Suprapubic skin (tissue), 4 donors: ENCODE data around the gene NEURL1. TPM values are rescaled to one million over a fixed set of nuclear protein-coding genes. Genes with fewer than 3 reads are reported as not detected.

Source experiments
- DNase-seq, 2 donors: peaks; one replicate each; pipeline ENCODE4 v3.0.0-alpha.2; 2019; ENCODE audit warnings: low spot score in 2 of 2
- H3K27ac ChIP-seq: fragments of 200-600 bp; sonication (generic); one replicate; pipeline ENCODE4 v1.5.1; 2019
- H3K27me3 ChIP-seq: fragments of 200-600 bp; sonication (generic); one replicate; pipeline ENCODE4 v1.5.1; 2019
- H3K36me3 ChIP-seq: fragments of 200-600 bp; sonication (generic); one replicate; pipeline ENCODE4 v1.5.1; 2019
- H3K4me1 ChIP-seq: fragments of 200-600 bp; sonication (generic); one replicate; pipeline ENCODE4 v1.5.1; 2019
- H3K4me3 ChIP-seq: fragments of 200-600 bp; sonication (generic); one replicate; pipeline ENCODE4 v1.5.1; 2019; ENCODE audit warnings: mild to moderate bottlenecking
- H3K9me3 ChIP-seq: fragments of 200-600 bp; sonication (generic); one replicate; pipeline ENCODE4 v1.5.1; 2019
- EP300 ChIP-seq: sonication (generic); formaldehyde crosslinking; IDR thresholded peaks from one replicate; pipeline ENCODE4 v1.6.1; 2017; ENCODE audit warnings: antibody characterized with exemption
- POLR2A ChIP-seq, 2 donors: fragments of 450-650 bp; IDR thresholded peaks; one replicate each; pipeline ENCODE4 v1.6.1; 2017; ENCODE audit warnings: antibody characterized with exemption in 2 of 2, mild to moderate bottlenecking in 2 of 2, moderate library complexity in 2 of 2
- POLR2AphosphoS5 ChIP-seq, 3 donors: sonication (generic); formaldehyde crosslinking; IDR thresholded peaks; one replicate each; pipeline ENCODE4 v1.6.1; 2017; ENCODE audit warnings: antibody characterized with exemption in 3 of 3
- WGBS: methylation state at CpG from one replicate; pipeline ENCODE4 v1.1.5; 2018; 5-methylcytosine and 5-hydroxymethylcytosine counted together
- total RNA-seq, 4 donors: library from RNA; depleted of rRNA; stranded (reverse); fragments of >200 nt; gene quantifications; one replicate each; pipeline ENCODE4 v1.1.0, GENCODE V29; 2016
- TF ChIP-seq, protein P1 (sequence below), 2 donors: fragments of 200-600 bp in 1 of 2; fragments of 450-650 bp in 1 of 2; sonication (generic) in 1 of 2; IDR thresholded peaks; one replicate each; pipeline ENCODE4 v1.5.1; 2016 to 2019; ENCODE audit warnings: antibody characterized with exemption in 2 of 2, mild to moderate bottlenecking in 1 of 2, moderate library complexity in 1 of 2

The NEURL1 gene
- total RNA-seq, 4 donors from 2014 or later: 0.18 to 0.30 TPM; not detected in 2

DNA sequence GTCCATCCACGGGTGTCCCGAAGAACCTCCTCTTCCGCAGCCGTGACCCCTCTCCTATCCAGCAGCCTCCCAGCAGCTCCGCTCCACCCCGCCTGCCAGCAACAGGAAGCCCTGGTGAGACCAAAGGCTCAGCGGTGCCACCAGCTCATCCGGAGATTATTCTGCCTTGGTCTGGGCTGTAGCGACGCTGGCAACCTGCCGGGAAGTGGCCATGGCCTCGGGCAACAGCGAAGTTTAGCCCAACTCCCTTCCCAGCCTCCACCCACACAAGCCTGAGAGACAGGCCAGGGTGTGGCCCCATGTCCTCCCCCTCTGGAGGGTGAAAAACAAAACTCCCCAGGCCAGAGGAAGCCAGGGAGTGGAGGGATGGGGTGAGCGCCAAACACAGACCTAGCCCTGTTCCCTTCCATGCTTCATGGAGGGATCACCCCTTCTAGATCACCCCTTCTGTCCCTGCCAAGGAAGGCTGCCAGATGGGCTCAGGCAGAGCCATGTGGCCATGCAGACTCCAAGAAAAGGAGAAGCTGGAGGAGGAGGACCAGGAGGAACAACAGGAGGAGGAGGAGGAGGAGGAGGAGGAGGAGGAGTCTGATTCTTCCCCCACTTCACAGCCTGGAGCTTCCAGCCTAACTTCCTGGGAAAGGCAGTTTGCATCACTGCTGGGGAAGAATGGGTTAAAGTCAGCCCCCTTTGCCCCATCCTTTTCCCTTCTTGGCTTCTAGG lies 42.3 kb upstream of the NEURL1 start:
- Histone ChIP-seq H3K4me1 (peaks cover 66% of the 10 kb centered on the region), H3K4me3 (peak overlapping the region; percentile 58), H3K27me3 (no peaks in the 10 kb centered on the region), H3K27ac (peak overlapping the region; percentile 87), H3K36me3 (peaks cover 23% of the 10 kb centered on the region), H3K9me3 (no peaks in the 10 kb centered on the region)
- TF ChIP-seq POLR2A (IDR thresholded peaks at IDR 0.05) (no peak), EP300 (no peak), POLR2AphosphoS5 (IDR thresholded peaks at IDR 0.05) (no peak)
- TF ChIP-seq, protein P1, sequence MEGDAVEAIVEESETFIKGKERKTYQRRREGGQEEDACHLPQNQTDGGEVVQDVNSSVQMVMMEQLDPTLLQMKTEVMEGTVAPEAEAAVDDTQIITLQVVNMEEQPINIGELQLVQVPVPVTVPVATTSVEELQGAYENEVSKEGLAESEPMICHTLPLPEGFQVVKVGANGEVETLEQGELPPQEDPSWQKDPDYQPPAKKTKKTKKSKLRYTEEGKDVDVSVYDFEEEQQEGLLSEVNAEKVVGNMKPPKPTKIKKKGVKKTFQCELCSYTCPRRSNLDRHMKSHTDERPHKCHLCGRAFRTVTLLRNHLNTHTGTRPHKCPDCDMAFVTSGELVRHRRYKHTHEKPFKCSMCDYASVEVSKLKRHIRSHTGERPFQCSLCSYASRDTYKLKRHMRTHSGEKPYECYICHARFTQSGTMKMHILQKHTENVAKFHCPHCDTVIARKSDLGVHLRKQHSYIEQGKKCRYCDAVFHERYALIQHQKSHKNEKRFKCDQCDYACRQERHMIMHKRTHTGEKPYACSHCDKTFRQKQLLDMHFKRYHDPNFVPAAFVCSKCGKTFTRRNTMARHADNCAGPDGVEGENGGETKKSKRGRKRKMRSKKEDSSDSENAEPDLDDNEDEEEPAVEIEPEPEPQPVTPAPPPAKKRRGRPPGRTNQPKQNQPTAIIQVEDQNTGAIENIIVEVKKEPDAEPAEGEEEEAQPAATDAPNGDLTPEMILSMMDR (IDR thresholded peaks at IDR 0.05): no peak
- DNase-seq: peak in 1 of 2 donors; percentile 86
- 19% methylated on average over 8 of the region's 14 CpGs for WGBS

DNA sequence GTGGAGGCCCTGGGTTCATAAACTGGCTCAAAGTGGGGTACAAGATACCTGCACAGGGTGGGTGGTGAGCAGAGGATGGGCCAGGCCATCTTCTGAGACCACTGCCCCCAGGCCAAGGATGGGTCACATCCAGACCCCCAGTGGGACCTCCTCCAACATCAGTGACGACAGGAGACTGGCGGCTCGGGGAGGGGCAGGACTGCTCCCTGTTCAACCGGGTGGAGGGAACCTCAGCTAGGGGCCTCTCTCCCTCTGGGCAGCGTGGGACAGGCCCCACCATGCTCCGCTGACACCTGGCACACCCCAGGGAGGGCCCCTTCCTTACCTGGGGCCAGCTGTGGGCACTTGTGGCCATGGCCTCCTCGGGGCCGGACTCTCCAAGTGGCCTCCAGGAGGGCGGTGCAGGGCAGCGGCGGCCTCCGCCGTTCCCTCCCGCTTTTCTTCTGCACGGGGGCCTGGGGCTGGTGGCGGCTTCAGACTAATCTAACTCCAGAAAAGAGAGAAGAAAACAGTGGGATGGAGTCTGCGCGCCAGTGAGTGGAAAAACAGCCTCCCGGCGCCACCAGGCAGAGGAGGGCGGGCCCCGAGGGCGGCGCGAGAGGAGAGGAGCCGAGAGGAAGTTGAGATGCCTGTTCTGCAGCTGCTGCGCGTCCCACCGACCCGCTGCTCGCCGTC lies 41.5 kb upstream of the NEURL1 start, which contains the start of gene CALHM2:
Gene CALHM2, minus strand, starts transcription at position 540 of the 675 bp plus-strand sequence. CDS start 2,429 bp downstream, outside the sequence.
- peak; percentile 82 to 87 for DNase-seq
- no peaks in the 10 kb centered on the region for H3K27me3 ChIP-seq

DNA sequence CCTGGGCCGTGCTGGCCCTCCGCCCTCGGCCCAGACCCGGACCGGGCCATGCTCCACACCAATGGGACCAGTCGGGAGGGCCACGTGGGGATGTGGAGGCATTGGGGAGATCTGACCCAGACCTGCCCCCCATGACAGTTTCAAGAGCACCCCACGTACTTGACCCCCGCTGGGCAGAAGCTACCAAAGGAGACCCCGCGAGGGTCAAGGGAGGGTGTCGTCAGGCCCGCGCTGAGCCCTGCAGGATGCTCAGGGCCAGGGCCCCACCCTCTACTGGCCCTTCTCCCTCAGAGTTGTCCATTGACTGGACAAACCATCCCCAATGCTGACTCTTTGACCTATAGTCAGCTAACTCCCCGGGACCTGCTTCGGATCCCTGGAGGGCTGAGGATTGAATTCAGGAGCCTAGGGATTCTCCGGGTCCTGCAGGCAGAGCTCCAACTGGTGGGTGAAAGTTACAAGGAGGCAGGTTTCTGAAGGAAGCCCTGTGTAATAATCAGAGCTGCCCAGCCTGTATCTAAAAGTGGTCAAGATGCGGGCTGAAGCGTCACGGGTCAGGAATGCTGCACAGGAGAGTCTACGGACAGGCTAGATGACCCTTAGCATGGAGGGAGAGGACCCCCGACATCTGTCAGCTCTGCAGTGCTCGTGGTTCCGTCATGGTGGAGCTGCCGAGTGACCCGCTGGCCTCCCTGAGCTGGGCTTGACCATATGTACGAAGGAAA lies 40.8 kb upstream of the NEURL1 start:
- TF ChIP-seq POLR2AphosphoS5 (IDR thresholded peaks at IDR 0.05) (no peak), POLR2A (IDR thresholded peaks at IDR 0.05) (no peak), EP300 (no peak)
- TF ChIP-seq, protein P1 (IDR thresholded peaks at IDR 0.05): no peak
- Histone ChIP-seq H3K9me3 (no peaks in the 10 kb centered on the region), H3K4me1 (peaks cover 53% of the 10 kb centered on the region), H3K27ac (peak overlapping the region; percentile 87), H3K27me3 (no peaks in the 10 kb centered on the region), H3K36me3 (peaks cover 10% of the 10 kb centered on the region), H3K4me3 (peak overlapping the region; percentile 58)
- WGBS: 52% methylated on average over 15 of the region's 27 CpGs
- no peak for DNase-seq

More for the DNA sequence above, 41.5 kb upstream of the NEURL1 start, which contains the start of gene CALHM2:
- Histone ChIP-seq H3K4me1 (peaks cover 60% of the 10 kb centered on the region), H3K36me3 (peaks cover 17% of the 10 kb centered on the region), H3K27ac (peak within 1 kb of the TSS; percentile 87), H3K9me3 (no peaks in the 10 kb centered on the region), H3K4me3 (peak within 1 kb of the TSS; percentile 58)
- TF ChIP-seq, protein P1 (IDR thresholded peaks at IDR 0.05): no peak
- TF ChIP-seq POLR2AphosphoS5 (IDR thresholded peaks at IDR 0.05) (no peak), POLR2A (IDR thresholded peaks at IDR 0.05) (no peak), EP300 (no peak)
- 1% methylated on average over 26 of the region's 32 CpGs for WGBS

DNA sequence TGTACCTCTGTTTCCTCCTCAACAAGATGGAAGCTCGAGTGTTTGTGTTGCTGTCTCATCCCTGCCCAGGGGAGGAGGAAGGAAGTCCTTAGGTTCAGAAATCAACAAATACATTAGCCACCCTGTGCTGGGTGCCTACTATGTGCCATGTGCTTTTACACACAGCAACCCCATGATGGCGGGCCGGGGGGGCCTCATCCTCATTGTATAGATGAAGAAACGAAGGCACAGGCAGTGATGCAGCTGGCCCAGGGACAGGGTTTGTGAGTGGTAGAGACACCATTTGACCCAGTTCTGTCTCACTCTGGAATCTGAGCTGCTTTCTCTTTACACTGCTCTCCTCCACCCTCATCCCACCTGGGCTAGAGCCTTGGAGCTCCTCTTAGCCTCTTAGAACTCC lies 39.5 kb upstream of the NEURL1 start:
- Histone ChIP-seq H3K27me3 (no peaks in the 10 kb centered on the region), H3K36me3 (peaks cover 5% of the 10 kb centered on the region), H3K4me3 (no peak overlapping the region), H3K27ac (no peak overlapping the region), H3K4me1 (peaks cover 40% of the 10 kb centered on the region), H3K9me3 (no peaks in the 10 kb centered on the region)
- no peak for DNase-seq
- WGBS: 86% methylated on average over 4 of the region's 4 CpGs
- TF ChIP-seq EP300 (no peak), POLR2AphosphoS5 (IDR thresholded peaks at IDR 0.05) (no peak), POLR2A (IDR thresholded peaks at IDR 0.05) (no peak)
- TF ChIP-seq, protein P1 (IDR thresholded peaks at IDR 0.05): no peak
